HEK293 (cell line): ENCODE data around the gene RTKN2.

ENCODE experiments used
- ZNF223 ChIP-seq: fragments of 450-650 bp; formaldehyde crosslinking; IDR thresholded peaks from 2 replicates; pipeline ENCODE4 v1.5.1; 2016; ENCODE audit warnings: missing biosample characterization, missing genetic modification characterization
- ZNF335 ChIP-seq: fragments of 450-650 bp; formaldehyde crosslinking; conservative IDR thresholded peaks from 2 replicates; pipeline ENCODE4 v1.5.1; 2016; ENCODE audit warnings: missing biosample characterization, missing genetic modification characterization
- TF ChIP-seq, protein P1 (sequence below): fragments of 450-650 bp; formaldehyde crosslinking; IDR thresholded peaks from 2 replicates; pipeline ENCODE4 v1.5.1; 2016; ENCODE audit warnings: missing biosample characterization, missing genetic modification characterization
- TF ChIP-seq, protein P2 (sequence below): fragments of 450-650 bp; formaldehyde crosslinking; IDR thresholded peaks from 2 replicates; pipeline ENCODE4 v1.5.1; 2016; ENCODE audit warnings: missing biosample characterization, missing genetic modification characterization
- TF ChIP-seq, protein P3 (sequence below): fragments of 450-650 bp; formaldehyde crosslinking; IDR thresholded peaks from 2 replicates; pipeline ENCODE4 v1.5.1; 2016; ENCODE audit warnings: missing biosample characterization, missing genetic modification characterization
- TF ChIP-seq, protein P4 (sequence below): fragments of 450-650 bp; formaldehyde crosslinking; IDR thresholded peaks from 2 replicates; pipeline ENCODE4 v1.5.1; 2017; ENCODE audit warnings: missing biosample characterization, missing genetic modification characterization
- TF ChIP-seq, protein P5 (sequence below): fragments of 450-650 bp; formaldehyde crosslinking; IDR thresholded peaks from 2 replicates; pipeline ENCODE4 v1.5.1; 2016; ENCODE audit warnings: missing biosample characterization, missing genetic modification characterization

DNA sequence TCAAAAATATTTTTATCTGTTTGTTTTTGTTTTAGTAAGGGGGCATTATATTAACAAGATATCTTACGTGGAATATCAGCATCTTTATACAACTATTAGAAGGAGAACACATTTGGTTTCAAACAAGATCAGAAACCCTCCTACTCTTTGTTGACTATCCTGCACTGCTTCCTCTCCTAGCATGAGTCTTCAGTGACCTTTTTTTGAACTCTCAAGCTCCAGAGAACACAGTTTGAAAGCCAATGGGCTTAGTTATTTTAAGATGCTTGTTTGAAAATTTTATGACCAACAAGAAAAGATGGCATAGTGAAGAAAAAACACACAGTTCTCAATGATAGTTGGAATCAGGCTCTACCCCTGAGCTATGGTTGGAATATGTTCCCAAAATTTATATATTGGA lies 37.2 kb upstream of the RTKN2 start:
- TF ChIP-seq, protein P1, sequence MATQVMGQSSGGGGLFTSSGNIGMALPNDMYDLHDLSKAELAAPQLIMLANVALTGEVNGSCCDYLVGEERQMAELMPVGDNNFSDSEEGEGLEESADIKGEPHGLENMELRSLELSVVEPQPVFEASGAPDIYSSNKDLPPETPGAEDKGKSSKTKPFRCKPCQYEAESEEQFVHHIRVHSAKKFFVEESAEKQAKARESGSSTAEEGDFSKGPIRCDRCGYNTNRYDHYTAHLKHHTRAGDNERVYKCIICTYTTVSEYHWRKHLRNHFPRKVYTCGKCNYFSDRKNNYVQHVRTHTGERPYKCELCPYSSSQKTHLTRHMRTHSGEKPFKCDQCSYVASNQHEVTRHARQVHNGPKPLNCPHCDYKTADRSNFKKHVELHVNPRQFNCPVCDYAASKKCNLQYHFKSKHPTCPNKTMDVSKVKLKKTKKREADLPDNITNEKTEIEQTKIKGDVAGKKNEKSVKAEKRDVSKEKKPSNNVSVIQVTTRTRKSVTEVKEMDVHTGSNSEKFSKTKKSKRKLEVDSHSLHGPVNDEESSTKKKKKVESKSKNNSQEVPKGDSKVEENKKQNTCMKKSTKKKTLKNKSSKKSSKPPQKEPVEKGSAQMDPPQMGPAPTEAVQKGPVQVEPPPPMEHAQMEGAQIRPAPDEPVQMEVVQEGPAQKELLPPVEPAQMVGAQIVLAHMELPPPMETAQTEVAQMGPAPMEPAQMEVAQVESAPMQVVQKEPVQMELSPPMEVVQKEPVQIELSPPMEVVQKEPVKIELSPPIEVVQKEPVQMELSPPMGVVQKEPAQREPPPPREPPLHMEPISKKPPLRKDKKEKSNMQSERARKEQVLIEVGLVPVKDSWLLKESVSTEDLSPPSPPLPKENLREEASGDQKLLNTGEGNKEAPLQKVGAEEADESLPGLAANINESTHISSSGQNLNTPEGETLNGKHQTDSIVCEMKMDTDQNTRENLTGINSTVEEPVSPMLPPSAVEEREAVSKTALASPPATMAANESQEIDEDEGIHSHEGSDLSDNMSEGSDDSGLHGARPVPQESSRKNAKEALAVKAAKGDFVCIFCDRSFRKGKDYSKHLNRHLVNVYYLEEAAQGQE (tag by site-specific recombination), result no peak
- TF ChIP-seq, protein P2, sequence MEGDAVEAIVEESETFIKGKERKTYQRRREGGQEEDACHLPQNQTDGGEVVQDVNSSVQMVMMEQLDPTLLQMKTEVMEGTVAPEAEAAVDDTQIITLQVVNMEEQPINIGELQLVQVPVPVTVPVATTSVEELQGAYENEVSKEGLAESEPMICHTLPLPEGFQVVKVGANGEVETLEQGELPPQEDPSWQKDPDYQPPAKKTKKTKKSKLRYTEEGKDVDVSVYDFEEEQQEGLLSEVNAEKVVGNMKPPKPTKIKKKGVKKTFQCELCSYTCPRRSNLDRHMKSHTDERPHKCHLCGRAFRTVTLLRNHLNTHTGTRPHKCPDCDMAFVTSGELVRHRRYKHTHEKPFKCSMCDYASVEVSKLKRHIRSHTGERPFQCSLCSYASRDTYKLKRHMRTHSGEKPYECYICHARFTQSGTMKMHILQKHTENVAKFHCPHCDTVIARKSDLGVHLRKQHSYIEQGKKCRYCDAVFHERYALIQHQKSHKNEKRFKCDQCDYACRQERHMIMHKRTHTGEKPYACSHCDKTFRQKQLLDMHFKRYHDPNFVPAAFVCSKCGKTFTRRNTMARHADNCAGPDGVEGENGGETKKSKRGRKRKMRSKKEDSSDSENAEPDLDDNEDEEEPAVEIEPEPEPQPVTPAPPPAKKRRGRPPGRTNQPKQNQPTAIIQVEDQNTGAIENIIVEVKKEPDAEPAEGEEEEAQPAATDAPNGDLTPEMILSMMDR (tag by site-specific recombination), result no peak
- TF ChIP-seq, protein P3, sequence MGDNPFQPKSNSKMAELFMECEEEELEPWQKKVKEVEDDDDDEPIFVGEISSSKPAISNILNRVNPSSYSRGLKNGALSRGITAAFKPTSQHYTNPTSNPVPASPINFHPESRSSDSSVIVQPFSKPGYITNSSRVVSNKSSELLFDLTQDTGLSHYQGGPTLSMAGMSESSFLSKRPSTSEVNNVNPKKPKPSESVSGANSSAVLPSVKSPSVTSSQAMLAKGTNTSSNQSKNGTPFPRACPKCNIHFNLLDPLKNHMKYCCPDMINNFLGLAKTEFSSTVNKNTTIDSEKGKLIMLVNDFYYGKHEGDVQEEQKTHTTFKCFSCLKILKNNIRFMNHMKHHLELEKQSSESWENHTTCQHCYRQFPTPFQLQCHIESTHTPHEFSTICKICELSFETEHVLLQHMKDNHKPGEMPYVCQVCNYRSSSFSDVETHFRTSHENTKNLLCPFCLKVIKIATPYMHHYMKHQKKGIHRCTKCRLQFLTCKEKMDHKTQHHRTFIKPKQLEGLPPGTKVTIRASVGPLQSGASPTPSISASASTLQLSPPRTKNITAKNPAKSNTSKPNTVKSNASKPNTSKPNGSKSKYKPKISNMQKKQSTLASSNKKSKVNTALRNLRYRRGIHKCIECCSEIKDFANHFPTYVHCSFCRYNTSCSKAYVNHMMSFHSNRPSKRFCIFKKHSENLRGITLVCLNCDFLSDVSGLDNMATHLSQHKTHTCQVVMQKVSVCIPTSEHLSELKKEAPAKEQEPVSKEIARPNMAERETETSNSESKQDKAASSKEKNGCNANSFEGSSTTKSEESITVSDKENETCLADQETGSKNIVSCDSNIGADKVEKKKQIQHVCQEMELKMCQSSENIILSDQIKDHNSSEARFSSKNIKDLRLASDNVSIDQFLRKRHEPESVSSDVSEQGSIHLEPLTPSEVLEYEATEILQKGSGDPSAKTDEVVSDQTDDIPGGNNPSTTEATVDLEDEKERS (tag by site-specific recombination), result no peak
- TF ChIP-seq ZNF223 (tag by site-specific recombination), result no peak
- TF ChIP-seq ZNF335 (tag by site-specific recombination), result no peak
- TF ChIP-seq, protein P4, sequence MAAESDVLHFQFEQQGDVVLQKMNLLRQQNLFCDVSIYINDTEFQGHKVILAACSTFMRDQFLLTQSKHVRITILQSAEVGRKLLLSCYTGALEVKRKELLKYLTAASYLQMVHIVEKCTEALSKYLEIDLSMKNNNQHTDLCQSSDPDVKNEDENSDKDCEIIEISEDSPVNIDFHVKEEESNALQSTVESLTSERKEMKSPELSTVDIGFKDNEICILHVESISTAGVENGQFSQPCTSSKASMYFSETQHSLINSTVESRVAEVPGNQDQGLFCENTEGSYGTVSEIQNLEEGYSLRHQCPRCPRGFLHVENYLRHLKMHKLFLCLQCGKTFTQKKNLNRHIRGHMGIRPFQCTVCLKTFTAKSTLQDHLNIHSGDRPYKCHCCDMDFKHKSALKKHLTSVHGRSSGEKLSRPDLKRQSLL (tag by site-specific recombination), result no peak
- TF ChIP-seq, protein P5, sequence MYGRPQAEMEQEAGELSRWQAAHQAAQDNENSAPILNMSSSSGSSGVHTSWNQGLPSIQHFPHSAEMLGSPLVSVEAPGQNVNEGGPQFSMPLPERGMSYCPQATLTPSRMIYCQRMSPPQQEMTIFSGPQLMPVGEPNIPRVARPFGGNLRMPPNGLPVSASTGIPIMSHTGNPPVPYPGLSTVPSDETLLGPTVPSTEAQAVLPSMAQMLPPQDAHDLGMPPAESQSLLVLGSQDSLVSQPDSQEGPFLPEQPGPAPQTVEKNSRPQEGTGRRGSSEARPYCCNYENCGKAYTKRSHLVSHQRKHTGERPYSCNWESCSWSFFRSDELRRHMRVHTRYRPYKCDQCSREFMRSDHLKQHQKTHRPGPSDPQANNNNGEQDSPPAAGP, result no peak
